GM23338 (cell line): ENCODE measurements around the gene ELMOD2. TPM values are rescaled to one million over a fixed set of nuclear protein-coding genes. Genes with fewer than 3 reads are reported as not detected.

ENCODE experiments used
- ATAC-seq: fragments of 200-7000 bp; cut with Tn5 transposase; 3 replicates; pipeline ENCODE4 v1.9.1; 2020
- DNase-seq: peaks from one replicate; pipeline ENCODE4 v3.0.0-alpha.2; 2015; ENCODE audit warnings: low spot score
- H2AFZ ChIP-seq: fragments of 200-600 bp; sonication (generic); 2 replicates; pipeline ENCODE4 v1.8.0; 2016; ENCODE audit warnings: antibody characterized with exemption, mild to moderate bottlenecking, moderate library complexity
- H3F3A ChIP-seq: fragments of 200-600 bp; sonication (generic); replicated peaks from 2 replicates; pipeline ENCODE4 v1.8.0; 2017; ENCODE audit warnings: antibody characterized with exemption, mixed run types, low read depth
- H3K27ac ChIP-seq: fragments of 200-600 bp; sonication (generic); 2 replicates; pipeline ENCODE4 v1.6.1; 2016; ENCODE audit warnings: low read depth
- H3K27me3 ChIP-seq: fragments of 200-600 bp; sonication (generic); 2 replicates; pipeline ENCODE4 v1.8.0; 2016; ENCODE audit warnings: mild to moderate bottlenecking, mixed run types, moderate library complexity; ENCODE audit not compliant: insufficient read depth
- H3K36me3 ChIP-seq: fragments of 200-600 bp; sonication (generic); 2 replicates; pipeline ENCODE4 v1.8.0; 2016; ENCODE audit warnings: mild to moderate bottlenecking; ENCODE audit not compliant: insufficient read depth
- H3K4me1 ChIP-seq: fragments of 200-600 bp; sonication (generic); 2 replicates; pipeline ENCODE4 v1.8.0; 2016; ENCODE audit warnings: mild to moderate bottlenecking, moderate library complexity; ENCODE audit not compliant: insufficient read depth
- H3K4me2 ChIP-seq: fragments of 200-600 bp; sonication (generic); 2 replicates; pipeline ENCODE4 v1.7.1; 2017; ENCODE audit warnings: mixed run types
- H3K4me3 ChIP-seq: fragments of 200-600 bp; sonication (generic); 2 replicates; pipeline ENCODE4 v1.6.1; 2016; ENCODE audit warnings: mixed run types
- H3K79me2 ChIP-seq: fragments of 200-600 bp; sonication (generic); replicated peaks from 2 replicates; pipeline ENCODE4 v1.8.0; 2017; ENCODE audit warnings: mild to moderate bottlenecking; ENCODE audit not compliant: insufficient read depth
- H3K9me2 ChIP-seq: fragments of 200-600 bp; sonication (generic); 2 replicates; pipeline ENCODE4 v1.8.0; 2017; ENCODE audit not compliant: insufficient read depth
- H4K20me1 ChIP-seq: fragments of 200-600 bp; sonication (generic); replicated peaks from 2 replicates; pipeline ENCODE4 v1.8.0; 2017; ENCODE audit warnings: mild to moderate bottlenecking; ENCODE audit not compliant: insufficient read depth
- H3K27ac Mint-ChIP-seq: 2 replicates; pipeline ENCODE4 v1.8.0; 2020; ENCODE audit warnings: inconsistent platforms, mild to moderate bottlenecking, moderate library complexity, mixed read lengths
- H3K27me3 Mint-ChIP-seq: 3 replicates; pipeline ENCODE4 v1.8.0; 2022; ENCODE audit warnings: low read depth, mild to moderate bottlenecking, moderate library complexity, mixed read lengths, inconsistent platforms; ENCODE audit not compliant: insufficient read depth, poor library complexity
- H3K36me3 Mint-ChIP-seq: 3 replicates; pipeline ENCODE4 v1.8.0; 2021; ENCODE audit warnings: low read depth, mild to moderate bottlenecking, inconsistent platforms, moderate library complexity, mixed read lengths
- H3K4me1 Mint-ChIP-seq: 3 replicates; pipeline ENCODE4 v1.8.0; 2020; ENCODE audit warnings: mild to moderate bottlenecking, inconsistent platforms, mixed read lengths
- H3K4me3 Mint-ChIP-seq: 3 replicates; pipeline ENCODE4 v1.8.0; 2021; ENCODE audit warnings: moderate library complexity, mild to moderate bottlenecking, inconsistent platforms, mixed read lengths
- H3K9me3 Mint-ChIP-seq: 3 replicates; pipeline ENCODE4 v1.8.0; 2020; ENCODE audit warnings: moderate library complexity, mild to moderate bottlenecking, inconsistent platforms, mixed read lengths
- CREB1 ChIP-seq: fragments of 250-450 bp; sonication (Bioruptor Pico); IDR thresholded peaks from 2 replicates; pipeline ENCODE4 v1.5.0; 2020; ENCODE audit warnings: low read depth, mild to moderate bottlenecking, moderate library complexity
- CTCF ChIP-seq, 2 experiments: fragments of 200-600 bp in 1 of 2; sonication (generic) in 1 of 2; conservative IDR thresholded peaks; 2 replicates each; pipeline versions ENCODE4 v1.5.1 to v1.6.1; 2016 to 2017; ENCODE audit warnings: antibody characterized with exemption in 2 of 2, low read depth in 2 of 2, mild to moderate bottlenecking in 2 of 2, moderate library complexity in 1 of 2
- EZH2 ChIP-seq: fragments of 200-600 bp; sonication (generic); IDR thresholded peaks from one replicate; pipeline ENCODE4 v1.8.0; 2017; ENCODE audit warnings: antibody characterized with exemption, mild to moderate bottlenecking, low read depth; ENCODE audit not compliant: unreplicated experiment
- EZH2phosphoT487 ChIP-seq: fragments of 200-600 bp; sonication (generic); IDR thresholded peaks from one replicate; pipeline ENCODE4 v1.8.1; 2018; ENCODE audit warnings: antibody characterized with exemption; ENCODE audit not compliant: unreplicated experiment
- JUNB ChIP-seq: IDR thresholded peaks from one replicate; pipeline ENCODE4 v1.6.1; 2016; ENCODE audit warnings: antibody characterized with exemption; ENCODE audit not compliant: unreplicated experiment
- NANOG ChIP-seq: IDR thresholded peaks from 2 replicates; pipeline ENCODE4 v1.6.1; 2016; ENCODE audit warnings: antibody characterized with exemption, borderline replicate concordance
- POLR2AphosphoS5 ChIP-seq: IDR thresholded peaks from 2 replicates; pipeline ENCODE4 v1.6.1; 2016; ENCODE audit warnings: antibody characterized with exemption, low read depth
- STAT1 ChIP-seq: IDR thresholded peaks from one replicate; pipeline ENCODE4 v1.6.1; 2016; ENCODE audit warnings: antibody characterized with exemption; ENCODE audit not compliant: unreplicated experiment
- ZNF114 ChIP-seq: fragments of 250-450 bp; sonication (Bioruptor Pico); IDR thresholded peaks from 2 replicates; pipeline ENCODE4 v1.5.0; 2020; ENCODE audit warnings: mild to moderate bottlenecking, moderate library complexity
- ZNF331 ChIP-seq: fragments of 250-450 bp; sonication (Bioruptor Pico); IDR thresholded peaks from 2 replicates; pipeline ENCODE4 v1.5.0; 2020; ENCODE audit warnings: low read depth, mild to moderate bottlenecking, moderate library complexity
- ZNF462 ChIP-seq: fragments of 250-450 bp; sonication (Bioruptor Pico); IDR thresholded peaks from 2 replicates; pipeline ENCODE4 v1.5.0; 2020; ENCODE audit warnings: mild to moderate bottlenecking, moderate library complexity
- polyA plus RNA-seq: library from polyadenylated mRNA; unstranded; fragments of >200 nt; fragmentation: Nextera tagmentation; extraction: Ambion mirVana; gene quantifications from 2 replicates; pipeline ENCODE4 v1.2.1, GENCODE V29; 2016
- total RNA-seq: library from RNA; depleted of rRNA; stranded (reverse); fragments of >200 nt; shearing (Covaris generic); gene quantifications from 2 replicates; pipeline ENCODE4 v1.2.3, GENCODE V29; 2014
- TF ChIP-seq, protein P1 (sequence below): IDR thresholded peaks from one replicate; pipeline ENCODE4 v1.6.1; 2018; ENCODE audit warnings: antibody characterized with exemption; ENCODE audit not compliant: unreplicated experiment
- TF ChIP-seq, protein P2 (sequence below): IDR thresholded peaks from 2 replicates; pipeline ENCODE4 v1.6.1; 2016; ENCODE audit warnings: antibody characterized with exemption

Gene ELMOD2
- total and polyA plus RNA-seq, 2 experiments from 2014 or later = 17.9 to 28.9 TPM

DNA sequence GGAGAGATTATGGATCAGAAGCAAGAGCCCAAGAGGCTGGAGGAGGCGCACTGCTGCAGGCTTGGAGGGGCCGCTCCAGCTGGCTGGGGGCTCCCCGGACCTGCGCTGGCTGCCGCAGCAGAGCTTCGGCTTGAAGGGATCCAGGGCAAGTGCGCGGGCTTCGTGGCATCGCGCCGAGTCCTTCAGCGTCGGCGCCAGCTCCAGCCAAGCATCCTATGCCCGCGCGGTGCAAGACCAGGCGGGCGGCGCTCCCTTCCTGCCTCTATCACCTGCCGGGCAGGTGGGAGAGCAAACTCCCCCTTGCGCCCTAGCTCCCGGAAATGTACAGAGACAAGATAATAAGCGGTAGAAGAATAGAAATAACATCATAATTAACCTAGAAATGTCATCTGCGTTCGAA is 55.3 kb downstream of the ELMOD2 start:
- H3K27me3 ChIP-seq = peaks cover 14% of the 10 kb centered on the region
- H3K9me2 ChIP-seq = no peaks in the 10 kb centered on the region
- H3K36me3 ChIP-seq = no peaks in the 10 kb centered on the region
- no peak overlapping the region for H3K27ac ChIP-seq
- no peaks in the 10 kb centered on the region for H3F3A ChIP-seq
- ATAC-seq (peak; percentile 94), DNase-seq (peak; percentile 42)
- peaks cover 9% of the 10 kb centered on the region for H3K27me3 Mint-ChIP-seq
- H4K20me1 ChIP-seq = no peaks in the 10 kb centered on the region
- H3K4me3 Mint-ChIP-seq = no peak overlapping the region; the same call in 2 of the 3 replicates
- H3K36me3 Mint-ChIP-seq = no peaks in the 10 kb centered on the region
- H3K27ac Mint-ChIP-seq = no peak overlapping the region
- no peaks in the 10 kb centered on the region for H3K4me1 ChIP-seq
- no peaks in the 10 kb centered on the region for H3K79me2 ChIP-seq
- peak overlapping the region; percentile 10; the same call in 1 of the 2 replicates for H2AFZ ChIP-seq
- H3K4me3 ChIP-seq = no peak overlapping the region
- H3K4me2 ChIP-seq = no peak overlapping the region
- H3K9me3 Mint-ChIP-seq = no peaks in the 10 kb centered on the region
- H3K4me1 Mint-ChIP-seq = no peaks in the 10 kb centered on the region
- TF ChIP-seq CREB1 (CRISPR knock-in tag) = no peak
- no peak for TF ChIP-seq EZH2
- TF ChIP-seq NANOG = no peak
- no peak for TF ChIP-seq STAT1
- TF ChIP-seq JUNB = no peak
- TF ChIP-seq, protein P1, sequence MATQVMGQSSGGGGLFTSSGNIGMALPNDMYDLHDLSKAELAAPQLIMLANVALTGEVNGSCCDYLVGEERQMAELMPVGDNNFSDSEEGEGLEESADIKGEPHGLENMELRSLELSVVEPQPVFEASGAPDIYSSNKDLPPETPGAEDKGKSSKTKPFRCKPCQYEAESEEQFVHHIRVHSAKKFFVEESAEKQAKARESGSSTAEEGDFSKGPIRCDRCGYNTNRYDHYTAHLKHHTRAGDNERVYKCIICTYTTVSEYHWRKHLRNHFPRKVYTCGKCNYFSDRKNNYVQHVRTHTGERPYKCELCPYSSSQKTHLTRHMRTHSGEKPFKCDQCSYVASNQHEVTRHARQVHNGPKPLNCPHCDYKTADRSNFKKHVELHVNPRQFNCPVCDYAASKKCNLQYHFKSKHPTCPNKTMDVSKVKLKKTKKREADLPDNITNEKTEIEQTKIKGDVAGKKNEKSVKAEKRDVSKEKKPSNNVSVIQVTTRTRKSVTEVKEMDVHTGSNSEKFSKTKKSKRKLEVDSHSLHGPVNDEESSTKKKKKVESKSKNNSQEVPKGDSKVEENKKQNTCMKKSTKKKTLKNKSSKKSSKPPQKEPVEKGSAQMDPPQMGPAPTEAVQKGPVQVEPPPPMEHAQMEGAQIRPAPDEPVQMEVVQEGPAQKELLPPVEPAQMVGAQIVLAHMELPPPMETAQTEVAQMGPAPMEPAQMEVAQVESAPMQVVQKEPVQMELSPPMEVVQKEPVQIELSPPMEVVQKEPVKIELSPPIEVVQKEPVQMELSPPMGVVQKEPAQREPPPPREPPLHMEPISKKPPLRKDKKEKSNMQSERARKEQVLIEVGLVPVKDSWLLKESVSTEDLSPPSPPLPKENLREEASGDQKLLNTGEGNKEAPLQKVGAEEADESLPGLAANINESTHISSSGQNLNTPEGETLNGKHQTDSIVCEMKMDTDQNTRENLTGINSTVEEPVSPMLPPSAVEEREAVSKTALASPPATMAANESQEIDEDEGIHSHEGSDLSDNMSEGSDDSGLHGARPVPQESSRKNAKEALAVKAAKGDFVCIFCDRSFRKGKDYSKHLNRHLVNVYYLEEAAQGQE = no peak
- no peak for TF ChIP-seq POLR2AphosphoS5
- TF ChIP-seq CTCF (conservative IDR thresholded peaks at IDR 0.05; ENCODE audit: low read depth in 2 of 2) = no peak
- no peak for TF ChIP-seq ZNF114 (CRISPR knock-in tag)
- no peak for TF ChIP-seq ZNF331 (CRISPR knock-in tag)
- no peak for TF ChIP-seq ZNF462
- TF ChIP-seq EZH2phosphoT487 = no peak
- TF ChIP-seq, protein P2, sequence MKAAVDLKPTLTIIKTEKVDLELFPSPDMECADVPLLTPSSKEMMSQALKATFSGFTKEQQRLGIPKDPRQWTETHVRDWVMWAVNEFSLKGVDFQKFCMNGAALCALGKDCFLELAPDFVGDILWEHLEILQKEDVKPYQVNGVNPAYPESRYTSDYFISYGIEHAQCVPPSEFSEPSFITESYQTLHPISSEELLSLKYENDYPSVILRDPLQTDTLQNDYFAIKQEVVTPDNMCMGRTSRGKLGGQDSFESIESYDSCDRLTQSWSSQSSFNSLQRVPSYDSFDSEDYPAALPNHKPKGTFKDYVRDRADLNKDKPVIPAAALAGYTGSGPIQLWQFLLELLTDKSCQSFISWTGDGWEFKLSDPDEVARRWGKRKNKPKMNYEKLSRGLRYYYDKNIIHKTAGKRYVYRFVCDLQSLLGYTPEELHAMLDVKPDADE = no peak
